Measurements from ENCODE around the gene COX11.

DNA sequence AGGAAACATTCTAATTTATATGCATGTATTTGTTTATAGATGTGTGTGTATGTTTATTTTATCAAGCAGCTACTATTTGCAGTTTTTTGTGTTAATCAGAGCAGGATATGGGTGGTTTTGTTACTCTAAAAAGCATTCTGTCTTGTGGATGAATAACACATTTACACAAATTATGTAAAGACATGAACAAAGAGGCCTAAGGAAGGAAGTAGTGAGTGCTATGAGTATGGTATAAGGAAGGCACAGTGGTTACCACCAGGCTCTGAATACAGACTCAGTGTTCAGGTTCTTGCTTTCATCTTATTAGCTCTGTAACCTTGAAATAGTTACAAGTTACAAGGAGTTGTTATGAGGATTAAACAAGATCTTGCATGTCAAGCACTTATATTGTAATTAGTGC is 34.0 kb upstream of the COX11 start:
- no peak for TF ChIP-seq EZH2 (optimal IDR thresholded peaks at IDR 0.05; ENCODE audit: low read depth, low read length)
- TF ChIP-seq, protein P1, sequence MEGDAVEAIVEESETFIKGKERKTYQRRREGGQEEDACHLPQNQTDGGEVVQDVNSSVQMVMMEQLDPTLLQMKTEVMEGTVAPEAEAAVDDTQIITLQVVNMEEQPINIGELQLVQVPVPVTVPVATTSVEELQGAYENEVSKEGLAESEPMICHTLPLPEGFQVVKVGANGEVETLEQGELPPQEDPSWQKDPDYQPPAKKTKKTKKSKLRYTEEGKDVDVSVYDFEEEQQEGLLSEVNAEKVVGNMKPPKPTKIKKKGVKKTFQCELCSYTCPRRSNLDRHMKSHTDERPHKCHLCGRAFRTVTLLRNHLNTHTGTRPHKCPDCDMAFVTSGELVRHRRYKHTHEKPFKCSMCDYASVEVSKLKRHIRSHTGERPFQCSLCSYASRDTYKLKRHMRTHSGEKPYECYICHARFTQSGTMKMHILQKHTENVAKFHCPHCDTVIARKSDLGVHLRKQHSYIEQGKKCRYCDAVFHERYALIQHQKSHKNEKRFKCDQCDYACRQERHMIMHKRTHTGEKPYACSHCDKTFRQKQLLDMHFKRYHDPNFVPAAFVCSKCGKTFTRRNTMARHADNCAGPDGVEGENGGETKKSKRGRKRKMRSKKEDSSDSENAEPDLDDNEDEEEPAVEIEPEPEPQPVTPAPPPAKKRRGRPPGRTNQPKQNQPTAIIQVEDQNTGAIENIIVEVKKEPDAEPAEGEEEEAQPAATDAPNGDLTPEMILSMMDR (IDR thresholded peaks at IDR 0.05; ENCODE audit: low read length): no peak

Measured in MM.1S (cell line).